GM12873 (cell line): ENCODE measurements around the gene ZNF846.

Experiments used
- TF ChIP-seq, protein P1 (sequence below): IDR thresholded peaks from 2 replicates; pipeline ENCODE4 v1.5.1; 2012; ENCODE audit warnings: low read depth, mild to moderate bottlenecking, moderate library complexity, low read length, control low read depth; ENCODE audit not compliant: insufficient read depth; ENCODE audit errors: missing control alignments

The ZNF846 gene

DNA sequence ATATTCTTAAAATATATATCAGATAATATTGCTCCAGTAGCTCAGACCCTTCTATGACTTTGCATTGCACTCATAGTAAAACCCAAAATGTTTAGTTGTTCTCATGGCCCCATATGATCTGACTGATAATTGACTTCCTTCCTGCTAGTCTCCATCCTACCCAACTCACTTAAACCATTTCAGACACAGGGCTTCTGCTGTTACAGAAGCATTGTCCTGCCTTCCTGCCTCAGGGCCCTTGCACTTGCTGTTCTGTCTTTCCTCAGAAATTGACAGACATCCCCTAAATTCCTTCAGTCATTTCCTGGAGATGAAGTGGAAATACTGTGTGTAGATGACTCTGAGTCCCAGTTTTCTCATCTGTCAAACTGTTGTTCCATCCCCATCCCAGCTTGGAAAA is 30.6 kb upstream of the ZNF846 start:
- TF ChIP-seq, protein P1, sequence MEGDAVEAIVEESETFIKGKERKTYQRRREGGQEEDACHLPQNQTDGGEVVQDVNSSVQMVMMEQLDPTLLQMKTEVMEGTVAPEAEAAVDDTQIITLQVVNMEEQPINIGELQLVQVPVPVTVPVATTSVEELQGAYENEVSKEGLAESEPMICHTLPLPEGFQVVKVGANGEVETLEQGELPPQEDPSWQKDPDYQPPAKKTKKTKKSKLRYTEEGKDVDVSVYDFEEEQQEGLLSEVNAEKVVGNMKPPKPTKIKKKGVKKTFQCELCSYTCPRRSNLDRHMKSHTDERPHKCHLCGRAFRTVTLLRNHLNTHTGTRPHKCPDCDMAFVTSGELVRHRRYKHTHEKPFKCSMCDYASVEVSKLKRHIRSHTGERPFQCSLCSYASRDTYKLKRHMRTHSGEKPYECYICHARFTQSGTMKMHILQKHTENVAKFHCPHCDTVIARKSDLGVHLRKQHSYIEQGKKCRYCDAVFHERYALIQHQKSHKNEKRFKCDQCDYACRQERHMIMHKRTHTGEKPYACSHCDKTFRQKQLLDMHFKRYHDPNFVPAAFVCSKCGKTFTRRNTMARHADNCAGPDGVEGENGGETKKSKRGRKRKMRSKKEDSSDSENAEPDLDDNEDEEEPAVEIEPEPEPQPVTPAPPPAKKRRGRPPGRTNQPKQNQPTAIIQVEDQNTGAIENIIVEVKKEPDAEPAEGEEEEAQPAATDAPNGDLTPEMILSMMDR: no peak

DNA sequence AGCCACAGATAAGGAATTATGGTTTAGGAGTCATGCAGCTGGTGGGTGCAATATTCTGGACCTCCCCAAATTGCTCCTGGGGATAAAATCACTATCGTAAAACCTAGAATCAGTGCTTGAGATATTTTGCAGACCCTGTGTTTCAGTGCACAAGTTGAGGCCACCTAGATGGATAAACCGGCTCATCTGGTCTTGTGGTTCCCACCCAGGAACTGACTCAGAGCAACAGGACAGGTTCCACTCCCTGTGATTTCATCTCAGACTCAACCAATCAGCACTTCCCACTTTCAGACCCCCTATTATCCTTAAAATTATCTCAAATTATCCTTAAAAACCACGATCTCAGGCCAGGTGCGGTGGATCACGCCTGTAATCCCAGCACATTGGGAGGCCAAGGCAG is 29.3 kb upstream of the ZNF846 start:
- TF ChIP-seq, protein P1: no peak

DNA sequence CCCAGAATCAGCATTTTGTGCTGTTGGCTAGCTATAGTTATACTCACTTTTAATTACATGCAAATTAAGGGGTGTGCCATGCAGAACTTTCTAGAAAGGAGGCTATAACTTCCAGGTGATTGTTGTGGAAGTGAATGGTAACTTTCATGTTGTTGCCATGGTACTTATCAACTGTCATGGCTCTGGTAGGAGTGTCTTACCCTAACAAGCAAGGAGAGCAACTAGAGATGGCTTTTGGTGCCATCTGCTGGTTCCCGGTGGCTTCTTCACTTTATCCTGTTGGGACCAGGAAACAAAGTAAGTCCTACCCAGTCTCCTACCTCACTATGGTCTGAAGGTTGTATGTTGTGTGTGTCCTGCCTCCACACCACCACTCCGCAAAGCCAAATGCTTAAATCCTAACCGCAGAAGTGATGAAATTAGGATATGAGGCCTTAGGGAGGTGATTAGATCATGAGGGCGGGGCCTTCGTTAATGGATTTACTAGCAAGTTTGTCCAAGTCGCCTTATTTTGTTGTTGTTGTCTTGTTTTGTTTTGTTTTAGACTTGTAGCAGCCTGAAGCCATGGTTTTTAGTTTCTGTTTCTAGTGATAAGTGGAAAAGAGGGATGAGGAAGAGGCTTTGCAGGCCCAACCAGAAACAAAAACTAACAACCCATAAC is 27.7 kb upstream of the ZNF846 start:
- TF ChIP-seq, protein P1: peak; percentile 92

DNA sequence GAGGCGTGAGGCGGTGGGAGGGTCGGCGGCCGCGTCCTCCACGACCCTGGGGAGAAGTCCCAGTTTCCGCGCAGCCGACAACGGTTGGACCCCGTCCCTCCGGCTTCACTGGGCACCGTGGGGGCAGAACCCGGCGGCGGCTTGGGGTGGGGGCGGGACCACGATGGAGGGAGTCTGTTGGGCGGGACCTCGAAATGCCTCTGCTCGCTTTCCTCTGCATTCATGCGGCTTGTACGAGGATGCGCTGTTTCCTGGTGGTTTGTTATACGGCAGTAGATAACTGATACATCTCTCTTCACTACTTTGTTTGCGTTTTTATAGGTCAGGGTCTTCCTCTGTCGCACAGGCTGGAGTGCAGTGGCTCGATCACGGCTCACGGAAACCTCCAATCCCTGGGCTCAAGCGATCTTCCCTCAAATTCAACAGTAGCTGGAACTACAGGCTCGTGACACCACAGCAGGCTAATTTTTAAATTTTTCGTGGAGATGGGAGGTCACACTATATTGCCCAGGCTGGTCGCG is 24.6 kb upstream of the ZNF846 start:
- TF ChIP-seq, protein P1: no peak

DNA sequence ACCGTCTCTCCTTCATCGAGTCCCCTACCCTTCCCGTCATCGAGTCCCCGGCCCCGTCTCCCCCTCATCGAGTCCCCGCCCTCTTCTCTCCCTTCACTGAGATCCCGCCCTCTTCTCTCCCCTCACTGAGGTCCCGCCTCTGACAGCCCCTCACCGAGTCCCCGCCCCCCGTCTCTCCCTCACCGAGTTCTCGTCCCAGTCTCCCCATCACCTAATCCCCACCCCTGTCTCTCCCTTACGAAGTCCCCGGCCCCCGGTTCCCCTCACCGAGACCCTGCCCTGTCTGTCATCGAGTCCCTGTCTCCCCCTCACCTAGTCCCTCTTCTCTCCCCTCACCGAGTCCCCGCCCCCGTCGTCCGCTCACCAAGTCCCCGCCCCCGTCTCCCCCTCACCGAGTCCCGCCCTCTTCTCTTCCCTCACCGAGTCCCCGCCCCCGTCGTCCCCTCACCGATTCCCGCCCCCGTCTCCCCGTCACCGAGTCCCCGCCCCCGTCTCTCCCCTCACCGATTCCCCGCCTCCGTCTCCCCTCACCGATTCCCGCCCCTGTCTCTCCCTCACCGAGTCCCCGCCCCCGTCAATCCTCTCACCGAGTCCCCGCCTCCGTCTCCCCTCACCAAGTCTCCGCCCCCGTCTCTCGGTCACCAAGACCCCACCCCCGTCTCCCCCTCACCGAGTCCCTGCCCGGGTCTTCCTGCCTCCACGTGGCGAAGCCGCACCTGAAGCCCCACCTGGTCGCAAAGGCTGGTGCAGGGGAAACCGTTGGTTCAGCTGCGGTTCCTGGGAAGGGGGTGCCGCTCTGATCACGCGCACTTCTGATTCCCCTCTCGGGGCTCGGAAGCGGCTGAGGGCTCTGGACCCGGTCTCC is 23.9 kb upstream of the ZNF846 start:
- TF ChIP-seq, protein P1: no peak

DNA sequence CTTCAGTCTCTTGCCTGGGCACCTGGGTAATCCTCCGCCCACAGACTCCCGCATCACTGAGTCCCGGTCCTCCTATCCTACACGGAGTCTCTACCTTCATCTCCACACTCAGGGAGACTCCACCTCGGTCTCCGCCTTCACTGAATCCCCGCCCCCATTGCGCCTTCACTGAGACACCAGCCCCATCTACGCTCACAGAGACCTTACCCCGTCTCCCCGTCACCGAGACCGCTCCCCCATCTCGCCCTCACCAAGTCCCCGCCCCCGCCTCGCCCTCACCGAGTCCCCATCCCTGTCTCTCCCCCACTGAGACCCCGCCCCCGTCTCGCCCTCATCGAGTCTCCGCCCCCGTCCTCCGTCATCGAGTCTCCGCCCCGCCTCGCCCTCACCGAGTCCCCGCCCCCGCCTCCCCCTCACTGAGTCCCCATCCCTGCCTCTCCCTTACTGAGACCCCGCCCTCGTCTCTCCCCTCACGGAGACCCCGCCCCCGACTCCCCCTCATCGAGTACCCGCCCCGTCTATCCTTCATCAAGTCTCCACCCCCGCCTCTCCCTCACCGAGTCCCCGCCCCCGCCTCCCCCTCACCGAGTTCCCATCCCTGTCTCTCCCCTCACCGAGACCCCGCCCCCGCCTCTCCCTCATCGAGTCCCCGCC is 23.1 kb upstream of the ZNF846 start:
- TF ChIP-seq, protein P1: no peak

DNA sequence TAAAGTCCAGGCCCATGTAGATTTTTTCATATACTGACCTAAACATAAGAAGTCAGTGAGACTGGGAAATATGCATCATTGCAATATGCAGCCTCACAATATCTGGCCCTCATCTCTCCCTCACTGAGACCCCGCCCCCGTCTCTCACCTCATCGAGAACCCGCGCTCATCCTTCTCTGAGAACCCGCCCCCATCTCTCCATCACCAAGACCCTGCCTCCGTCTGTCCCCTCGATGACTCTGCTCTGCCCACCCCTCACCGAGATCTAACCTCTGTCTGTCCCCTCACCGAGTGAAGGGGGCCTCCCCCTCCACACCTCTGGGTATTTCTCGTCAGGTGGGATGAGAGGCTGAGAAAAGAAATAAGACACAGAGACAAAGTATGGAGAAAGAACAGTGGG is 20.5 kb upstream of the ZNF846 start:
- TF ChIP-seq, protein P1: no peak
